HG03469 (cell line): ENCODE measurements around the gene CDYL.

Experiments used
- ATAC-seq: cut with Tn5 transposase; IDR thresholded peaks from one replicate; pipeline ENCODE4 v1.9.1; 2021; ENCODE audit warnings: mild to moderate bottlenecking, moderate library complexity, moderate number of reproducible peaks; ENCODE audit not compliant: unreplicated experiment

The CDYL gene

GRCh38 chr6:4776131-4776492 is at the start of gene CDYL:
TSS of gene CDYL (plus strand) at chr6:4776404. CDS start at chr6:4776784, 380 bp downstream.
- peak; percentile 46 for ATAC-seq

- ATAC-seq, result no peak
Observed at GRCh38 chr6:4726645-4727044, 49.6 kb upstream of the CDYL start.

- ATAC-seq, result no peak
Observed at GRCh38 chr6:4727217-4727616, 49.0 kb upstream of the CDYL start.

GRCh38 chr6:4727671-4728435 is 48.4 kb upstream of the CDYL start:
- ATAC-seq, result no peak

- no peak for ATAC-seq
Observed at GRCh38 chr6:4728436-4728769, 47.8 kb upstream of the CDYL start.

GRCh38 chr6:4728926-4729325 is 47.3 kb upstream of the CDYL start:
- no peak for ATAC-seq

- no peak for ATAC-seq
Observed at GRCh38 chr6:4731996-4732395, 44.2 kb upstream of the CDYL start.

GRCh38 chr6:4732691-4733315 is 43.4 kb upstream of the CDYL start:
- ATAC-seq, result no peak

- no peak for ATAC-seq
Observed at GRCh38 chr6:4736371-4736873, 39.8 kb upstream of the CDYL start.

- no peak for ATAC-seq
Observed at GRCh38 chr6:4740032-4740431, 36.2 kb upstream of the CDYL start.

- no peak for ATAC-seq
Observed at GRCh38 chr6:4743062-4743461, 33.1 kb upstream of the CDYL start.

- ATAC-seq, result no peak
Observed at GRCh38 chr6:4743926-4744325, 32.3 kb upstream of the CDYL start.

- ATAC-seq, result no peak
Observed at GRCh38 chr6:4747588-4747987, 28.6 kb upstream of the CDYL start.

- ATAC-seq, result no peak
Observed at GRCh38 chr6:4751823-4752464, 24.3 kb upstream of the CDYL start.

- ATAC-seq, result no peak
Observed at GRCh38 chr6:4756247-4756646, 20.0 kb upstream of the CDYL start.

- no peak for ATAC-seq
Observed at GRCh38 chr6:4759997-4760396, 16.2 kb upstream of the CDYL start.

- ATAC-seq, result no peak
Observed at GRCh38 chr6:4760773-4761172, 15.4 kb upstream of the CDYL start.

GRCh38 chr6:4762294-4762693 is 13.9 kb upstream of the CDYL start:
- ATAC-seq, result no peak

GRCh38 chr6:4763921-4764320 is 12.3 kb upstream of the CDYL start:
- no peak for ATAC-seq

GRCh38 chr6:4768815-4769214 is 7.4 kb upstream of the CDYL start:
- ATAC-seq, result no peak

GRCh38 chr6:4772750-4773149 is 3.5 kb upstream of the CDYL start:
- ATAC-seq, result no peak

GRCh38 chr6:4773181-4773580 is 3.0 kb upstream of the CDYL start:
- no peak for ATAC-seq
